ENCODE measurements around the gene MYRF.

MYRF gene

GRCh38 chr11:61837411-61838005 lies 85.1 kb downstream of the MYRF start:
- H3K27me3 Mint-ChIP-seq (ENCODE audit: low read depth): no peaks in the 10 kb centered on the region

More at GRCh38 chr11:61837411-61838005, 85.1 kb downstream of the MYRF start:
- Mint-ChIP-seq H3K27ac (no peak overlapping the region), H3K36me3 (ENCODE audit: low read depth) (peaks cover 60% of the 10 kb centered on the region), H3K4me1 (peaks cover 26% of the 10 kb centered on the region), H3K4me3 (no peak overlapping the region), H3K9me3 (no peaks in the 10 kb centered on the region)
- TF ChIP-seq CTCF (IDR thresholded peaks at IDR 0.05; ENCODE audit: unreplicated experiment in 3 of 3): no peak

All from nephron (organoid).